ENCODE measurements around the gene MXRA8.
"Not testable (repeated sequence)": the region's sequence is repeated elsewhere in the genome, so short reads cannot be mapped to it uniquely, and the experiment has no call there.

Gene MXRA8, protein sequence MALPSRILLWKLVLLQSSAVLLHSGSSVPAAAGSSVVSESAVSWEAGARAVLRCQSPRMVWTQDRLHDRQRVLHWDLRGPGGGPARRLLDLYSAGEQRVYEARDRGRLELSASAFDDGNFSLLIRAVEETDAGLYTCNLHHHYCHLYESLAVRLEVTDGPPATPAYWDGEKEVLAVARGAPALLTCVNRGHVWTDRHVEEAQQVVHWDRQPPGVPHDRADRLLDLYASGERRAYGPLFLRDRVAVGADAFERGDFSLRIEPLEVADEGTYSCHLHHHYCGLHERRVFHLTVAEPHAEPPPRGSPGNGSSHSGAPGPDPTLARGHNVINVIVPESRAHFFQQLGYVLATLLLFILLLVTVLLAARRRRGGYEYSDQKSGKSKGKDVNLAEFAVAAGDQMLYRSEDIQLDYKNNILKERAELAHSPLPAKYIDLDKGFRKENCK

DNA sequence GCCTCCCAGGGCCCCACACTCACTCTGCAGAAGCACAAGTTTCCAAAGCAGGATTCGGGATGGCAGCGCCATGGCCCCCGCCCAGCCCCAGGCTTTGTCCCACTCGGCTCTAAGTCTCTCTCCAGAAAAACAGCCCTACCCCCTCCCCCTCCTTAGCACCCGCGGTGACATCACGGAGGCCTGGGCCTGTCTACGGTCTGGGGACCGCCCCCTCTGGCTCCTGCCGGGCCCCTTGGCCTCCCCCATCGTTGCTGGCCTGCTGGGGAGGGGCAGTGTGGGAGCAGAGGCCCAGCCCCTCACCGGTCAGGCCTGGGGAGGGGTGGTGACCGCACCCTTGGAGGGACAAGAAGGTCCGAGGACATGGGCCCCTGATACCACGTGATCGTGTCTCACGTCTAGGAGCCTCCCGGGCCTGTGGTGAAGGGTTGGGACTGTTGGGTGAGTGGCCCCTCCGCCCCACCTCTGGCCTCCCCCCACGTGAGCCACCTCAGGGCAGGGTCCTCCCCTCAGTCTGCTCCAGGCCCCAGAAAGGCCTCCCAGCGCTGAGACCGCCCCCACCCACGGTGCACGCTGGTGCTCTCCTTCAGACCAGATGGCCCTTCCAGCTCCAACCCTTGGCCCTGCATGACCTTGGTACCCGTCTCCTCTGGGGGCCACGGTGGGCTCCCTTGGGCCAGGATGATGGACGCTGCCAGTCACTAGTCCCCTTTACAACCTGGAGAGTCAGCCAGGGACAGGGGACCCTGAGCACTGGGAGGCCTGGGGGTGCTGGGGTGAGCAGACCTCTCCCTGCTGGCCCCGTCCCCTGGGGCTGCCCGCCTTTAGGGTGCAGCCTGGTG lies at the start of gene MXRA8:
Gene MXRA8, minus strand, starts transcription at position 123 of the 839 bp plus-strand sequence. Its CDS starts 51 bp downstream, at position 72.
- no peak for DNase-seq (ENCODE audit: low read depth)

DNA sequence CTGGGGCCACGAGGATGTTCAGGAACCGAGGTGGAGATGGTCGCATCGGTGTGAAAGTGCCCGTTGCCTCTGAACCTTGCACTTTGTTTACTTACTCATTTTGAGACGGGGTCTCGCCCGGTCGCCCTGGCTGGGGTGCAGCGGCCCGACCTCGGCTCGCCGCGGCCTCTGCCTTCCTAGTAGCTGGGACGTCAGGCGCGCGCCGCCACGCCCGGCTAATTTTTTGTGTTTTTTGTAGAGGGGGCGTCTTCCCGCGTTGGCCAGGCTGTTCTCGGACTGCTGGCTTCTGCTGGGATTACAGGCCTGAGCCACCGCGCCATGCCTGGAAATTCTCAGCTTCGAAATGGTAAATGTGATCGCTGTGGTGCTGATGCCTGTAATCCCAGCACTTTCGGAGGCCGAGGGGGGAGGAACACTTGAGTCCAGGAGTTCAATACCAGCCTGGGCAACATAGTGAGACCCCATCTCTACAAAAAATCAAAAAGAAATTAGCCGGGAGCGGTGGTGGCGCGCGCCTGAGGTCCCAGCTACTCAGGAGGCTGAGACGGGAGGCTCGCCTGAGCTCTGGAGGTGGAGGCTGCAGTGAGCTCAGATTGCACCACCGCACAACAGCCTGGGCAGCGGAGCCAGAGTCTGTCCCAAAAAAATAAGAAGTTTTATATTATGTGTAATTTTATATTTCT lies 49.4 kb upstream of the MXRA8 start:
- no peak for DNase-seq (ENCODE audit: low read depth)

DNA sequence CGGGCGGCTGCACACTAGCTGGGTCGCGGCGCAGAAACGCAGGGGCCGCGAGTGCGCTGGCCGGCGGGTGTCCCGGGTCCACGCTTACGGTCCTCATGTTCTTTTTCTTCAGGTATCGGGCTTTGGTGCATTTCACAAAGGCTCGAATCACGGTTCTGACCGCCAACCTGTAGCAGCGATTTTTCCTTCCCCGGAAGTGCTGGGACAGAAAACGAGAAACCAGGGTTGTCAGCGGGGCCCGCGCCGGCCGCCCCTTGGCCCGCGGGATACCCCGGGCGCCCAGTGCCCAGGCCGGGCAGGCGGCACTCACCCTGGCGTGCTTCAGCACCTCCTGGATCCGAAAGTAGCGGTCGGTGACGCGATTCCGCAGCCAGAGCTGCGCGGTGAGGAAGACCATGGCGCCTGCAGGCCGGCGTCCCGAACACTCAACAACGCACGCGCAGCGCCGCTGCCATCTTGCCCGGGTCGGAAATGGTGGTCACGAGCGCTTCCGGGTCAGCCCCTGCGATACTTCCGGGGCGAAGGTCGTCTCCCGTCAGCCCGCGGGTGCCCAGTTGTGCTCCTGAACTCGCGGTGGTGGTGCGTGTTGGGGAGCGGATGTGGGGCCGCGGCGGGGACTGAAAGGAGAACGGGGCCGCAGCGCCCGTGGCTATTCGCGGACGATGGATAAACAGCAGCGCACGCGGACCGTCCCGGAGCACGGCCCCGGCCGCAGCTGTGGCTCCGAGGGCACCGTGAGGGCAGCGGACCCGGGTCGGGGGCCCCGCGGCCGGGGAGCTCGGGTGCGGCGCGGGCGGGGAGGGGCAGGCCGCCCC lies 48.7 kb upstream of the MXRA8 start, which contains the start of gene MRPL20:
Gene MRPL20, minus strand, starts transcription at position 473 of the 815 bp plus-strand sequence. Its CDS starts 76 bp downstream, at position 397.
- peak; percentile 94 for DNase-seq (ENCODE audit: low read depth)

DNA sequence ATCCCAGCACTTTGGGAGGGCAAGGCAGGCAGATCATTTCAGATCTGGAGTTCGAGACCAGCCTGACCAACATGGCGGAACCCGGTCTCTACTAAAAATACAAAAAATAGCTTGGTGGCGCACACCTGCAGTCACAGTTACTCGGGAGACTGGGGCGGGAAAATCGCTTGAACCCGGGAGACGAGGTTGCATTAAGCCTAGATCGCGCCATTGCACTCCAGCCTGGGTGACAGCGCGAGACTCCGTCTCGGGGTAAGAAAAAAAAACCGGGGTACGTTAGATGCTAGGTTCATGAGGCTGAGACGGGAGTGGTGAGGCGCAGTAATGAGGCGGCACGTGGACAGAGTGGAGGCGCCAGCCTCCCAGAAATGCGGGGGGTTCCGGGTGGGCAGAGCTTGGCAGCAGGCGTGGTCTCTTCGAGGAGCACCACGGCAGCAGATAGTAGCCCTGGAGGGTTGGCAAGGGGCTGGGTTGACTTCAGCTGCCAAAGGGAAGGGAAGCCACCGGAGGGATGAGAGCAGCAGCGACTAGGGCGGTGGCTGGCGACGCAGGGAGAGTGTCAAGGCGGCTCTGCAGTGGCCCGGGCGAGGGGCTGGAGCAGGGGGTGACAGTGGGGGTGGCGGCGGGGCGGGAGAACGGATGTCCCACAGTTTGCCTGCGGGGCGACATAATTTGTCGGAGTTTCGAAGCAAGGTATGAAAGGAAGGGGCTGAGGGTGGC lies 47.9 kb upstream of the MXRA8 start:
- DNase-seq (ENCODE audit: low read depth): no peak

DNA sequence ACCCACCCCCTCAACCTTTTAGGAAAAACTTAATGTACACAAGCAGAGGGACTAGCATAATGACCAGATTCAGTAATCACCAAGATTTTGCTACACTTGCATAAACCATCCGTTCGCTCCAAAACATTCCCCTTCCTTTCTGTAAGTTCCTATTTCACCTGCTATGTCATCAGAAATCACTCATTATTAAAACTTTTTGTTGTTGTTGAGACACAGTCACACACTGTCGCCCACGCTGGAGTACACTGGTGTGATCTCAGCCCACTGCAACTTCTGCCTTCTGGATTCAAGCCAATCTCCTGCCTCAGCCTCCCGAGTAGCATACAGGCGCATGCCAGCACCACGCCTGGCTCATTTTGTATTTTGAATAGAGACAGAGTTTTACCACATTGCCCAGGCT lies 45.3 kb upstream of the MXRA8 start:
- DNase-seq (ENCODE audit: low read depth): no peak

DNA sequence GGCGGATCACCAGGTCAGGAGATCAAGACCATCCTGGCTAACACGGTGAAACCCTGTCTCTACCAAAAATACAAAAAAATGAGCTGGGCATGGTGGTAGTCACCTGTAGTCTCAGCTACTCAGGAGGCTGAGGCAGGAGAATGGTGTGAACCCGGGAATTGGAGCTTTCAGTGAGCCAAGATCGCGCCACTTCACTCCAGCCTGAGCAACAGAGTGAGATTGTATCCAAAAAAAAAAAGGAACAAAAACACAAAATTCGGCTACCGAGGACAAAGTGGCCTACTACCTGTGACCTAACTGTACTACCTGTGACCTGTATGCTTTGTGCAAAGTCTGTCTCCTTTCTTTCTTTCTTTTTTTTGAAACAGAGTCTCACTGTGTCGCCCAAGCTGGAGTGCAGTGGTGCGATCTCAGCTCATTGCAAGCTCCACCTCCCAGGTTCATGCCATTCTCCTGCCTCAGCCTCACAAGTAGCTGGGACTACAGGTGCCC lies 44.6 kb upstream of the MXRA8 start:
- not testable (repeated sequence) for DNase-seq (ENCODE audit: low read depth)

DNA sequence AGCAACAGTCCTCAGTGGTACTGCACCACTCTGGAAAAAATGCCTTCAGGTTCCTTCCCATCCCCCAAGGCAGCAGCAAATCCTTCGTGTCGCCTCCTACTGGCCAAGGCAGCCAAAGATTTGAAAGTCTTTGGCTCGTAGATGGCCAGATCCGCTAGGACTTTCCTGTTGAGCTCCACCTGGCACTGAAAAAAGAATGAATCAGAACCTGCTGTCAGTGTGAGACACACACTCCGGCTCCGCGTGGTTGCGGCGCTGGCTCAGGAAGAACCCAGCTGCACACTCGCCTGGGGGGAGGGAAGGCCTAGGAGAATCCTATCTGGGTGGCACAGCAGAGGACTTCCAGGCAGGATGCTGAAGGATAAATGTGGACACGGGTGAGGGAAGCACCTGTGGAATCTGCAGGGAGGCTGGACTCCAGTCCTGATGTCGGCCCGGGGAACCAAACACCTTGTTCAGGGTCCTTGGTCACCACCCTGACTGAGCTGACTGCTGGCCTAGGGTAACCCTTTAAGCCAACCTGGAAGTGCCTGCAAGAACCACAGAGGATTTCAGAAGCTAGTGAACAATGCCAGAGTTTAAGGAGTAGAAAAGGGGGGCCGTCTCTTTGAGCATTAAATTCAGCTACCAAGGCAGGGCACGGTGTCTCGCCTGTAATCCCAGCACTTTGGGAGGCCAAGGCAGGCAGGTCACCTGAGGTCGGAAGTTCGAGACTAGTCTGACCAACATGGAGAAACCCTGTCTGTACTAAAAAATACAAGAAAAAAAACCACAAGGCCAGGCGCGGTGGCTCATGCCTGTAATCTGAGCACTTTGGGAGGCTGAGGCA lies 43.9 kb upstream of the MXRA8 start:
- no peak for DNase-seq (ENCODE audit: low read depth)

DNA sequence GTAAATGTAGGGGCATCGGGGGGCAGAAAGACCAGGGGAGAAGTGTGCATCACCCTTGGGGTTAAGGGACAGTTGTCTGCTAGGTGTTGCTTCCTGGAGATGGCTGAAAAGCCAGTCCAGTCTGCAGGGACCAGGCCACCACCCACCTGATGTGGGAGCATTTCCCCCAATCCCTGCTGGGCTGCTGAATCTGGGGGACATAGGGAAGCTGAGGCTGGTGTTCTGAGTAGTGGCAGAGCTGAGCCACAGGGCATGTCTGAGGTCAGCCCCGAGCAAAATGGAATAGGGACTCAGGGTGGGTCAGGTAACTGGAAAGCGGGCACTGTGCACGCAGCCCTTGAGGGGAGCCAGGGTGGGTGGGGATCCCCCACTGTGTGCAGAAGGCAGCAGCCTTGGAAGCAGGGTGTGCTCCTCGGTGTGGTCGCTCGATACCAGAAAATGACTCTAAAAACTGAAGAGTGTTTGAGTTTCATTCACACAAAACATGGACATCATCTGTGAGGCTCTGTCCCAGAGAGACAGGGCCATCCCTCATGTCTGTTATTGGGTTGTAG lies 43.2 kb upstream of the MXRA8 start:
- DNase-seq (ENCODE audit: low read depth): no peak

DNA sequence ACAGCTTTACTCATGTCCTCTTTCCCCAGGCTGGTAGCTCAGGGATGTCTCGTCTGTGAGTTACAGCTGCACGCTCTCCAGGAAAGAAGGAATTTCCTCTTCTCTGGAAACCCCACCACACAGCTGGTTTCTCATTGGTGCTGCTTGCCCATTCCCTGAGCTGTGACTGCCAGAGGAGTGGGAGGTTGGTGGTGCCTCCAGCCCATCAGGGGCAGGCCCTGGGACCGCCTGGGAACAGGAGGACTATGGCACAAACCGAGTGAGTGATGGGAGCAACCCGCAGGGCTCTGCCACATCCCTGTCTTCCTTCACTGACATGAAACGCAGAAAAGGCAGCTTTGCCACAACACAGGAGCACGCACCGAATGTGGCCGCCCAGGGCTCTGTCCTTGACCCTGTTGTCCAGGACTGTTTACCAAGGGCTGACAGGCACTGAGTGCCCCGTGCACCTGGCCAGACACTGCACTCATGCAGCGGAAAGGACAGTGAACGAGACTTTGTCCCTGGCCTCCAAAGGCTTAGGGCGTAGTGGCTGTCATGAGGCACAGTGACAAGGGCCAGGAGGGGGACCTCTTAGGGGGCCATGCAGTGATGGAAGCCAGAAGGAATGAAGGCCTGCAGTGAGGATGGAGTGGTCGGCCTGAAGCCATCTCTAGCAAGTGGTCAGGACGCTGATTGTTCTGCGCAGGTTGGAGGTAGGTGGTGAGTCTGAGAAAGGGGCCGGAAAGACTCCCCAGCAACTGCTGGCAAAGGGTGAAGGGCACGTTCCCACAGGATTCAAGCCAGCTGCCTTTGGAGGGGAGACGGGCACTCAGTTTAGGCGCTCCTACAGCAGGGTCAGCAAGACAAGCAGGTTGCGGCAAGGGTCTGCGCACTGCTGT lies 42.5 kb upstream of the MXRA8 start:
- DNase-seq (ENCODE audit: low read depth): no peak

DNA sequence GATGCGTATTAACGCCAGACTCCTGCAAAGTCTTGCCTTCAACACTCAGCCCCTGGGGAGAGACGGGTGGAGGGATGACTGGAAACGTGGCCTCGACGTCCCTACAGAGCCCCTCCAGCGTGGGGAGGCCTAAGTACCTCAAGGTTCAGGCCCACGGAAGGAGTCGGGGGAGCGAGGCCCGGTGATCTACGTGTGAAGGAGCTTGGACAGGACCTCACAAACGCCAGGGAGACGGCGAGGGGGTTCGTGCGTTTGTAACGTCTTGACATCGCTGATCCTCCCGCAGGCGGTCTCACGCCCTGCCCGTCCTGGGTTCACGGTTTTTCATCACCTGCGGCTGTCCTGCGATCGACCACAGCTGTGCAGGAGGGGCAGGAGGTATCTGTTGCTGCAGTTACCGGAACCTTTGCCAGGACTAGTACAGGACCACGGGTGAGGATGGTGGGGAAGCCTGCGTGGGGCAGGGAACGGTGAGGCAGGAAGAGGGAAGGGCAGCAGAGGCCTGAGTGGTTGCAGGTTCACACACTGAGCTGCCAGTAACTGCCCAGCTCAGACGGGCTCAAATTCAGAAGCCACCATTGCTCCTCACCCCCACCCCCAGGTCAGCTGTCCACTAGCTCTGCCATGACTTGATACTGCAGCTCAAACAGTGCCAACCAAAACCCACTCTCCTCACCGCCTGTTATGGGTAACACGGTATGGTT lies 41.7 kb upstream of the MXRA8 start:
- no peak for DNase-seq (ENCODE audit: low read depth)

DNA sequence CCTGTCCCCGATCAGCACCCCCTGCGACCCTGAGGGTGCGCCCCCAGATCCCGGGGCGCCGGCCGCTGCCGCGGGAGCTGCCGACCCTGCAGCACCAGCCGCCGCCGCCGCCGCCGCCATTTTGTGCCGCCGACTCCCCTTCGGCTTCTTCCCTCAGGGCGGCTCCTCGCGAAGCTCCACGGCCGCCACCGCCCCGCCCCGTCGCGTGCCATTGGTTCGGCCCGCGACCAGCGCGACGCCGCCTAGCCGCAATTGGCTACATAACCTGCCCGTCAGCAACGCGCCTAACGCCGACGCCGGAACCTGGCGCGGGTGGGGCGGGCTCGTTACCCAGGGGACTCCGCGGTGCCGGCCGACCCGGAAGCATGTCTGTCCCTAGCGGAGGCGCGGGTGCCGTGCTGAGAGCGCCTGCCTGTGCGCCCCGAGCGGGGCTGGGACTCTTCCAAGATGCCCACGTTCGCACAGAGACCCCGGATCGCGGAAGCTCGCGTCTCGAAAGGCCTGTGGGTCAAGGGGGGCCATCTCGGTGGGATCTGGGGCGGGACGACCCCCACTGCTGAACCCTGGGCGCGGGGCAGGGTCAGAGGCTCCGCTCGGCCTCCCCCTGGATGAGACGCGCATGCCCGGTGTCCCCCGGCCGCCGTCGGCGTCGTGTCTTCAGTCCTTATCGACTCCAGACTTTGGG lies 41.0 kb upstream of the MXRA8 start, which contains the start of gene CCNL2:
Gene CCNL2, minus strand, starts transcription at position 149 of the 685 bp plus-strand sequence. Its CDS starts 29 bp downstream, at position 120.
- peak; percentile 99 for DNase-seq (ENCODE audit: low read depth)

DNA sequence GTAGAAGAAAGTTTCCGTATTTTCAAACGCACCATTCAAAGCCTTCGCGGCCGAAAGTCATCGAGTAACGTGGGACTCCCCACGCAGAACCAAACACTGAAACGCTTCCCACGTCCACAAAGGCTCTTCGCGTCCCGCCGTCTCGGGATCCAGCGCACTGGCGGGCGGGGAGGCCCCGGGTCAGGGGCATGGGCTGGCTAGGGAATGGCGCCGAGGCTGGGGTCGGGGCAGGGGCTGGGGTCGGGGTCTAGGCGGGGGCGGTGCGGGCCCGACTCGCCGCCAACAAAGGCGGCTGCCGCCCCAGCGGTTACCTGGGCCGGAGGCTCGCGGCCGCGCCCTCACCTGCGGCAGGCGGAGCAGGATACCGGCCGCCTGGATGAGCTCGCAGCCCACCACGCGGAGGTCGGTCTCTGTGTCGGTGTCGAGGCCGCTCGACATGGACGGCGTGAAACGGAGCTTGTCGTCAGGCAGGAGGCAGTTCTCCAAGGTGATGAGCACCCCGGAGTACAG lies 40.4 kb upstream of the MXRA8 start:
- no peak for DNase-seq (ENCODE audit: low read depth)

DNA sequence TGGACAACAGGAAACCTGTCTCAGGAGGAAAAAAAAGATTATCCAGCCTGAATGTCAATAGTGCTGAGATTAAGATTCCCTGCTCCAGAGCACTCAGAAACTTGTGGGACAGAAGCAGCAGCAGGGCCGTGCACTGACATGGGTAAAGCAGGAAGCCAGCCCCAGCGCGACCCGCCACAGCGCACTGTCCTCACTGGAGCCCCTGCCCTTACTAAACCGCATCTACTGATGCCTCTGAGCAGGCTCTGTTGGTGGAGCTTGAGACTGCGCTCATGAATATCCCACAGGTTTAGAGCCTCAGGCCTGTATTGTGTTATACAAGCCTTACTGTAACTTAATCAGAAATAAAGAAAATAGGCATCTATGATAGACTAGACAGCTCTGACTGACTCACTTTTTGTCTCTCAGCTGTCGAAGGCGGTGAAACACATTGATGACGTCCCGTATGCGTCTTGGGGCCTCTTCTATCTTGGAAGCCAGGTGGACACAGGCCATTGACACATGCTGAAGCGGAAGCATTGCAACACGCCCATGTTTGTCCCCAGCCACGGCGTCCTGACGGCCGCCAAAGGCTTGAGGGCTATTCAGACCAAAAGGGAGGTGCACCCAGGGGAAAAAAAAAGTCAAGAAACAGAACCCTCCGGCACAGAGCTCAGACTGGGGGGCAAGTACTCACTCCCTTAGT lies 39.6 kb upstream of the MXRA8 start:
- DNase-seq (ENCODE audit: low read depth): no peak

DNA sequence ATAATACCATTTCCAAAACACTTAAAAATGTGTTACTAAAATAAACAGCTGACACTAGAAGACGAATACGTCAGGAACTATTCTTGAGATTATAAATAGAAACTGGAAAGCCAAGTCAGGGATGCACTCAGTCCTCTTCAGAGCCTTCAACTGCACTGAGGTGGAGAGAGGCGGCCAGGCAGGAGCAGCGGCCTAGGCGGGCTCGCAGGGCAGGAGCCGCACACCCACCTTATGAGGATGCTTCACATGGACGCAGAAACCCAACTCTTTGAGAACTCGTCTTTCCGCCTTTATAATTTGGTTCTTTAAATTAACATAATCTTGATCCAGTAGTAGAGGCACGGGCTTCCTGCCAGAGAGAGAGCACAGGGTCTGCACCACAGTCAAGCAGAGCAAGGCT lies 36.8 kb upstream of the MXRA8 start:
- DNase-seq (ENCODE audit: low read depth): no peak

DNA sequence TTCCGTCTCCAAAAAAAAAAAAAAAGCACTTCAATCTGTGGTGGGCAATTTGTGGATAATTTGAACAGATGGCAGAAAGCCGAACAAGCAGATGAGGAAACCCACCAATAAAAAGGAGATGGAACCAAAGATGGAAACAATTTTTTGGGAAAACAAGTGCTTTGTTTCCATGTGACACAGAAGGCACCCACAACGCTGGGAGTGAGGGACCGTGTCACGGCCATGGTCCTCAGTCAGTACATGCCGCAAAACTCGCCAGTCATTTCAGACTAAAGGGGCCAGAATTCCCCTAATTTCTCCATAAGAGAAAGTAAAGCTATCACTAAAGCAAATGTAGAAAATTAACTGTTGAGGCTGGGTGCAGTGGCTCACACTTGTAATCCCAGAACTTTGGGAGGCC lies 35.8 kb upstream of the MXRA8 start:
- DNase-seq (ENCODE audit: low read depth): no peak

DNA sequence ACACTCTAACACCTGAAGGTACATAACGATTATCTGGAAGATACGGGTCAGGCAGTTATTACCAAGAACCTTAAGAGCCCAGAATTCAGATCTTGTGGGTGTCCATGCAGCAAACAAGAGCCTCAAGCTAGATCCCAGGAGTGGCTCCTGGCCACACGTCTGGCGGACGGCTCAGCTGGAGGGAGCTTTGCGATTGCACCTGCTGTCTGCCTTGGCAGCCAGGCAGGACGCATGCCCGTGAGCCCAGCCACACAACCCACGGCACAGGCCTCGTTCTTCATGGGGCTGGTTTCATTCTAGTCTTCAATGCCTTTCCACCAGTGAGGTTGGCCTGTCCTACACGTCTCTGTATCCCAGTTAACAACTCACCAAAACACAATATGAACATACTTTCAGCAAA lies 35.1 kb upstream of the MXRA8 start:
- no peak for DNase-seq (ENCODE audit: low read depth)
